IPS DF 4.7 (cell line): Measurements from ENCODE around the gene MAP3K19.
"Not testable (repeated sequence)": the region's sequence is repeated elsewhere in the genome, so short reads cannot be mapped to it uniquely, and the experiment has no call there.

Experiments used
- DNase-seq: peaks from one replicate; pipeline ENCODE4 v3.0.0-alpha.2; 2013; ENCODE audit warnings: low spot score; ENCODE audit errors: extremely low read depth

Gene MAP3K19

GRCh38 chr2:134988994-134989605 lies 58.1 kb downstream of the MAP3K19 start:
- DNase-seq = no peak

GRCh38 chr2:134985061-134985460 lies 62.2 kb downstream of the MAP3K19 start:
- no peak for DNase-seq

GRCh38 chr2:134982603-134983002 lies 64.6 kb downstream of the MAP3K19 start:
- DNase-seq = no peak

- no peak for DNase-seq
These were observed 66.6 kb downstream of the MAP3K19 start for GRCh38 chr2:134980639-134981038.

- no peak for DNase-seq
These were observed 68.0 kb downstream of the MAP3K19 start for GRCh38 chr2:134979221-134979620.

- DNase-seq = not testable (repeated sequence)
These were observed 70.1 kb downstream of the MAP3K19 start for GRCh38 chr2:134977104-134977503.

- no peak for DNase-seq
These were observed 71.1 kb downstream of the MAP3K19 start for GRCh38 chr2:134976074-134976702.

GRCh38 chr2:134975281-134976009 lies 71.8 kb downstream of the MAP3K19 start:
- no peak for DNase-seq

- DNase-seq = no peak
These were observed 73.8 kb downstream of the MAP3K19 start for GRCh38 chr2:134973241-134974138.

- DNase-seq = not testable (repeated sequence)
These were observed 80.1 kb downstream of the MAP3K19 start for GRCh38 chr2:134967166-134967565.

GRCh38 chr2:134957477-134957876 lies 89.8 kb downstream of the MAP3K19 start:
- no peak for DNase-seq

- DNase-seq = no peak
These were observed 91.5 kb downstream of the MAP3K19 start for GRCh38 chr2:134955744-134956143.

- DNase-seq = no peak
These were observed 93.2 kb downstream of the MAP3K19 start for GRCh38 chr2:134954065-134954464.

- no peak for DNase-seq
These were observed 94.6 kb downstream of the MAP3K19 start for GRCh38 chr2:134952608-134953007.

- no peak for DNase-seq
These were observed 96.4 kb downstream of the MAP3K19 start for GRCh38 chr2:134950886-134951285.

- DNase-seq = no peak
These were observed 97.1 kb downstream of the MAP3K19 start for GRCh38 chr2:134949981-134950708.

GRCh38 chr2:134946073-134946472 lies 101.2 kb downstream of the MAP3K19 start:
- DNase-seq = no peak

GRCh38 chr2:134944975-134945374 lies 102.3 kb downstream of the MAP3K19 start:
- DNase-seq = no peak

GRCh38 chr2:134943540-134943939 lies 103.7 kb downstream of the MAP3K19 start:
- DNase-seq = no peak

GRCh38 chr2:134936691-134937090 lies 110.6 kb downstream of the MAP3K19 start:
- DNase-seq = no peak

- DNase-seq = no peak
These were observed 112.6 kb downstream of the MAP3K19 start for GRCh38 chr2:134934641-134935040.
